ENCODE measurements around the gene APOE. TPM values are rescaled to one million over a fixed set of nuclear protein-coding genes. Genes with fewer than 3 reads are reported as not detected.

The APOE gene
- total and polyA plus RNA-seq, 2 of the 13 experiments (the other 11 are each of a cell fraction or from before 2014, with no cell fraction given) = 1,328 to 1,470 TPM

GRCh38 chr19:44892932-44893331 lies 12.7 kb upstream of the APOE start:
- BruUV-seq (replicated peaks) = no TSS peak
- no peaks in the 10 kb centered on the region; a peak in 1 of 5 replicates for H3K27me3 ChIP-seq (ENCODE audit: control insufficient read depth in 1 of 2, insufficient read depth in 2 of 2, low read length in 2 of 2)
- no peak overlapping the region; a peak in 1 of 6 replicates for H3K4me3 ChIP-seq (replicated peaks in 1 of 3; ENCODE audit: insufficient read depth in 1 of 3, low read depth in 2 of 3, low read length in 3 of 3)
- ChIA-PET CTCF (ENCODE audit: low intra/inter-chr PET ratio, low total read pairs) (no interaction called here), POLR2A (no interaction called here)
- no peaks in the 10 kb centered on the region for H4K20me1 ChIP-seq (ENCODE audit: insufficient read depth, low read length)
- FAIRE-seq = no peak
- H3K27ac ChIP-seq (ENCODE audit: extremely low read length, insufficient read depth, low read length) = no peak overlapping the region
- TF ChIP-seq ZNF773 (CRISPR knock-in tag; IDR thresholded peaks at IDR 0.05; ENCODE audit: borderline replicate concordance) (no peak), XRCC5 (optimal IDR thresholded peaks at IDR 0.05; ENCODE audit: low read length) (no peak), MBNL3 (CRISPR knock-in tag; conservative IDR thresholded peaks at IDR 0.05) (no peak), PHF20 (CRISPR knock-in tag; IDR thresholded peaks at IDR 0.05) (no peak), RBAK (CRISPR knock-in tag; IDR thresholded peaks at IDR 0.05) (no peak), SUZ12 (IDR thresholded peaks at IDR 0.05; ENCODE audit: low read depth, low read length) (no peak)
- no peak for DNase-seq (ENCODE audit: low spot score)
- no peak for ATAC-seq
- WGBS (ENCODE audit: low lambda C conversion rate) = 92% methylated on average over 6 of the region's 7 CpGs
- H3K79me2 ChIP-seq (ENCODE audit: insufficient read depth, low read length) = peaks cover 37% of the 10 kb centered on the region
- H3K36me3 ChIP-seq (replicated peaks in 1 of 2; ENCODE audit: control insufficient read depth in 1 of 2, insufficient read depth in 2 of 2, low read length in 2 of 2) = peaks cover 38 to 52% of the 10 kb centered on the region in 2 experiments
- H3K9ac ChIP-seq (ENCODE audit: insufficient read depth, low read depth, low read length) = peak overlapping the region; percentile 92; the same call in 1 of the 2 replicates
- H3K4me2 ChIP-seq (ENCODE audit: low read depth, low read length) = peak overlapping the region; percentile 97
- no peaks in the 10 kb centered on the region for H3K9me3 ChIP-seq (ENCODE audit: low read length)
- peaks cover 28% of the 10 kb centered on the region for H3K4me1 ChIP-seq (ENCODE audit: insufficient read depth, low read length)
- no peak overlapping the region for H2AFZ ChIP-seq (ENCODE audit: low read length)
- in situ Hi-C loops (cut with HindIII; ENCODE audit: extremely low pct_ligation_motif_present, low pct_unique_long_range_greater_than_20kb) (no loop called here), intact Hi-C loops (cut with micrococcal nuclease; ENCODE audit: unreplicated experiment) (no loop called here)

- ChIA-PET CTCF (ENCODE audit: low intra/inter-chr PET ratio, low total read pairs) (no interaction called here), POLR2A (no interaction called here)
- Histone ChIP-seq H3K9ac (ENCODE audit: insufficient read depth, low read depth, low read length) (no peak overlapping the region), H3K27me3 (ENCODE audit: control insufficient read depth in 1 of 2, insufficient read depth in 2 of 2, low read length in 2 of 2) (no peaks in the 10 kb centered on the region; a peak in 1 of 5 replicates), H3K4me2 (ENCODE audit: low read depth, low read length) (no peak overlapping the region), H3K27ac (ENCODE audit: extremely low read length, insufficient read depth, low read length) (no peak overlapping the region), H3K4me3 (replicated peaks in 1 of 3; ENCODE audit: insufficient read depth in 1 of 3, low read depth in 2 of 3, low read length in 3 of 3) (no peak overlapping the region), H4K20me1 (ENCODE audit: insufficient read depth, low read length) (no peaks in the 10 kb centered on the region), H3K4me1 (ENCODE audit: insufficient read depth, low read length) (peaks cover 28% of the 10 kb centered on the region), H3K79me2 (ENCODE audit: insufficient read depth, low read length) (peaks cover 39% of the 10 kb centered on the region), H3K9me3 (ENCODE audit: low read length) (no peaks in the 10 kb centered on the region), H2AFZ (ENCODE audit: low read length) (no peak overlapping the region), H3K36me3 (replicated peaks in 1 of 2; ENCODE audit: control insufficient read depth in 1 of 2, insufficient read depth in 2 of 2, low read length in 2 of 2) (peaks cover 42 to 55% of the 10 kb centered on the region in 2 experiments)
- BruUV-seq (replicated peaks) = no TSS peak
- no peak for ATAC-seq
- no peak for TF ChIP-seq HMGA1 (CRISPR knock-in tag; conservative IDR thresholded peaks at IDR 0.05)
- peak; percentile 33; the same call in 1 of the 2 replicates for TF ChIP-seq CEBPB (IDR thresholded peaks at IDR 0.05; ENCODE audit: borderline replicate concordance, low read depth, low read length)
- TF ChIP-seq RBFOX2 (IDR thresholded peaks at IDR 0.05; ENCODE audit: low read depth, low read length) = peak; percentile 35; the same call in 1 of the 2 replicates
- no peak for TF ChIP-seq SAP130 (CRISPR knock-in tag; IDR thresholded peaks at IDR 0.05; ENCODE audit: low read depth)
- peak; percentile 18 for TF ChIP-seq AGO2 (optimal IDR thresholded peaks at IDR 0.05; ENCODE audit: low read depth, low read length)
- intact Hi-C loops (cut with micrococcal nuclease; ENCODE audit: unreplicated experiment) (no loop called here), in situ Hi-C loops (cut with HindIII; ENCODE audit: extremely low pct_ligation_motif_present, low pct_unique_long_range_greater_than_20kb) (no loop called here)
- DNase-seq (ENCODE audit: low spot score) = no peak
- FAIRE-seq = no peak
- 99% methylated on average over 9 of the region's 18 CpGs for WGBS (ENCODE audit: low lambda C conversion rate)
Measured at GRCh38 chr19:44893332-44894051, 12.1 kb upstream of the APOE start.

All from HepG2 (cell line).